ENCODE measurements around the gene ARPC2.
"Not testable (repeated sequence)": the region's sequence is repeated elsewhere in the genome, so short reads cannot be mapped to it uniquely, and the experiment has no call there.

ARPC2 gene

GRCh38 chr2:218216674-218217359 lies at the start of gene ARPC2:
TSS of gene ARPC2 (plus strand) at chr2:218217189. CDS start at chr2:218217471, 282 bp downstream.
- peak; percentile 95 to 97 for DNase-seq

DNA sequence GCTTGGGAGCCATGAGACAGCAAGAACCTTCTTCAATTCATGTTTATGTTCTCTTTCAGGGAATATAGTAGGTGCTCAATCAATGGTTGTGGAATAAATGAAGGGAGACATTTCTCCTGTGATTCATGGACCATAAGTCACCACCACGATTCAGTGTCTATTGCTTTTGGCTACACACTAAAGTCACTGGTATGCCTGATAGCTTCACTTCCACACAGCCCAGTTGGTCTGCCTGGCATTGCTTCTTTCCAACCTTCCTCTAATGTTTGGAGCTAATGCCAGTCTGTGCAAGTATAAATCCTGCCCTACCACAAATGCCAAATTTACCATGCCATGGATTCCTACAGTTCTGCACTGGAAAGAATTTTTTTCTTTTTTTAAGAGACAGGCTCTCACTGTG lies 49.0 kb upstream of the ARPC2 start:
- no peak for DNase-seq

GRCh38 chr2:218168635-218169462 lies 48.1 kb upstream of the ARPC2 start:
- peak in 1 of 2 donors; percentile 71 for DNase-seq

DNA sequence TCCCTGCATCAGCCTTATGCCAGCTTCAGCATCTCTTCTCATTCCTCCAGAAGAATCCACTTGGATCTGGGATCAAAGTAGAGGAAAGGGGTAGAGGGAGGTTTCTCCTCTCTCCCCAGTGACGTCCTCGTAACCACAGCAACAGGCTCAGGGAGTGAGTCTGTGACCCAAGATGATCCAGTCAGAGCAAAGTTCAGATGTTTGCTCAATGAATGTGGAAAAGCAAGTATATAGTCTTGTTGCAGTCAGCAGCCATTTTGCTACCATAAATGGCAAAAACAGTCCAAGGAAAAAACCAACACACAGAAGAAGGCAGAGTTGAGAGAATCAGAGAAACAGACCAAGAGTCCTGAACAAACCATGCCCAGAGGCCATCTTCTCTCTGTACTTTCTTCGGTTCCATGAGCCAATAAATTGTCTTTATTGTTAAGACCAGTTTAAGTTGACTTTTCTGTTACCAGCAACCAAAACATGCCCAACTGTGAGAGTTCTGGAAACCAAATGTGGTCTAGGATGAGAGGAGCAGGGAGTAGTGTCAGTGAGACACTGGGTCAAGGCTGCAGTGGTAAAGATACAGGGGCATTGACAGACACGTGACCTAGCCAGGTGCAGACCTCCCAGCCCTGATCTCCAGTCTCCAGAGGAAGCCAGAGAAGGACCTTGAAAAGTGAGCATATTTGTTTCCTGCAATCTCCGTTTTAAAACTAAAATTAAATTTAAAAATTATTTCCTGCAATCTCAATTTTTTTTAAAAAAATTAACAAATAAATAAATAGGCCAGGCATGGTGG lies 47.0 kb upstream of the ARPC2 start:
- DNase-seq = no peak

- not testable (repeated sequence) for DNase-seq
Measured at GRCh38 chr2:218171744-218172143, 45.2 kb upstream of the ARPC2 start.

DNA sequence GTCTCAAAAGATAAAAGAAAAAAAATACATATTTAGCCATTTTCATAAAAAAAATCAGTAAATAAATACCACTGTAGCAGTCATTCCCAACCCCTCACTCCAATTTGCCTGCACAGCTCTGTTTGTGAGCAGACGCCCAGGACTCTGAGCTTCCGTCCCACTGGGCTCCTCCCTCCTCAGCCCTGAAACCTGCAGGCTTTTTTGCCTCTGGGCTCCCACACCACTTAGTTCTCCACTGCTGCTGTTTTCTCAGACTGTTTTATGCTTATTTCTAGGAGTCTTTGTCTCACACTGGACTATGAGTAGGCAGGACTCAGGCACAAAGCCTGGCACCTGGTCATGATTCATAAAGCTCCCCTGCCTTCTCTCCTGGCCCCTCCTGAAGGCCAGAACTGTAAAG lies 44.1 kb upstream of the ARPC2 start:
- DNase-seq = no peak

- DNase-seq = no peak
Measured at GRCh38 chr2:218179782-218180181, 37.2 kb upstream of the ARPC2 start.

DNA sequence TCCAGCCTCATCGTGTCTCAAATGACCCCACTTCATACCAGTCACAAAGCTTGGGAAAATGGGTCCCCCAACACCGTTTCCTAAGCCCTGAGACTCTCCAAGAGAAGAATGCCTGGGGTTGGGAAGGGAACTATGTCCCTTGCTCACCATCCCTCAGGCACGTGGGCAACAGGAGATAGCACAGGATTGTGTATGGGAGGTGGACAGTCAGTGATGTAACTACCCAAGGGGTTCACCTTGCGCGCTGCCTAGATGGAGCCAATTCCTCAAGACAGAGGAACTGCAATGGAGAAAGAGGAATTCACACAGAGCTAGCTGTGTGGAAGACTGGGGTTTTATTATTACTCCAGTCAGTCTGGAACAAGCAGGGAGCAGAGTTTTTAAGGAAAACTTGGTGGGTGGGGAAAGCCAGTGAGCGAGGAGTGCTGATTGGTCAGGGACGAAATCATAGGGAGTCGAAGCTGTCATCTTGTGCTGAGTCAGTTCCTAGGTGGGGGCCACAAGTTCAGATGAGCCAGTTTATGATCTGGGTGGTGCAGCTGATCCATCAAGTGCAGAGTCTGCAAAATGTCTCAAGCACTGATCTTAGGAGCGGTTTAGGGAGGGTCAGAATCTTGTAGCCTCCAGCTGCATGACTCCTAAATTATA lies 36.4 kb upstream of the ARPC2 start:
- no peak for DNase-seq

GRCh38 chr2:218184331-218184730 lies 32.7 kb upstream of the ARPC2 start:
- DNase-seq = no peak

- peak; percentile 69 to 84 for DNase-seq
Measured at GRCh38 chr2:218186355-218186766, 30.6 kb upstream of the ARPC2 start.

GRCh38 chr2:218186876-218187275 lies 30.1 kb upstream of the ARPC2 start:
- DNase-seq = no peak

DNA sequence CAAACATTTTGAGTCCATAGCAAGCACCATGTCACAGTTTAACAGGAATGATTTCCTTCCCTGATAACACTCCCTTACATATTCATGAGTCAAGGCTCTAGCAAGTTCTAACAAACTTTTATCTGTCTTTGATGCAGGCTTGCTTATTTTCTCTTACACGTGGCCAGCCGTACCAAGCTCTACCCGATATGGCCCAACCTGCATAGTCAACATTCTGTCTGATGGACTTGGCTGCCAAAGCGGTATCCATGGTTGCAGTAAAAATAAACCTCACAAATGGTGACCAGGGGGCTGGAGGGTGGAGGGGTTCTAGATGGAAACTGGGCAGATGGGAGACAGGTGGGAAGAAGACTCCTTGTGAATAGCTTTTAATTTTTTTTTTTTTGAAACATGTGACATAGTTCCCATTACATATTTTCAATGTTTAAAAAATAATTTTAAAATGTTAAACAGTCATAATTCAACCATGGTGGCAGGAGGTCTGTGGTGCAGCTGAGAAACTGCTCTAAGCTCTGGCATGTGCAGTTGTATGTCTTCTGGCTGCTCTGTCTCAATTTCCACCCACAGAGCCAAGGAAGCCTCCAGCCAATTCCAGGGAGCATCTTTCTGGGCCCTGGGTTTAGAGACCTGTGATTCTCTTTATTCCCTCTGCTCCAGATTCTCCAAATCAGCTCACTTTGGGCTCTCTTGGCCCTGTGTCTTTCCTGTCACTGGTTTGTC lies 29.5 kb upstream of the ARPC2 start:
- no peak for DNase-seq

DNA sequence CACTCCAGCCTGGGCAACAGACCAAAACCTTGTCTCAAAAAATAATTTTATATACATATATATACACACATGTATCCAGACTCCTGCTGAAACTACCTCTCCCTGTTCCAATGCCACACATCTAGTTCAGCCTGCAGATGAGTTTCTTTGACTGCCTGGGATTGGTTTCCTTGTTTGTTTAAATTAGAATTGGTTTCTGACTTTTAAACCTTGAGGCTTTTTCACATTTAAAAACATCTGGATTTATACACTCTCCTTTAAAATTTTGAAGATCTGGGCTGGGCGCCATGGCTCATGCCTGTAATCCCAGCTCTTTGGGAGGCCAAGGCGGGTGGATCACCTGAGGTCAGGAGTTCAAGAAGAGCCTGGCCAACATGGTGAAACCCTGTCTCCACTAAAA lies 28.5 kb upstream of the ARPC2 start:
- DNase-seq = no peak

DNA sequence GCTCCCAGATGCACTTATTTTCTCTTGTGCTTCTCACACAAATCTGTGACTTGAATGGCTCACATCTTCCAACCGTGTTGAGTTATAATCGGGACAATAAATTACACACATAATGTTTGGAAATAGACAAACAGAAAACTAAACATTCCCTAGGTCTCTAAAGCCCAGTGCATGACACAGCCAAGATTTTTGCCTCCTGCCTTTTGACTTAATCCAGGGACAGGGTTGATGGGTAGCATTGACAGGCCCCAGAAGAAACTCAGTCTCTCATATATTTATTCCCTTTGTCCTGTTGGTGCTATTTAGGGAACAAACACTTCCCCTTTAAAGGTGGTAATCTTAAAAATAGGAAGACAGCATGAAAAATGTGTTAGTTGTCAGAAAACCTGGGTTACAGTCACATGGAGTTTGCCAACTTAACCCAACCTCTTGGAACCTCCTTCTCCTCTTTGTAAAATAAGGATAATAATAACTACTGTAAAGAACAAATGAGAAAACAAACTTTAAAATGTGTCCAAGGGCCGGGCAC lies 24.0 kb upstream of the ARPC2 start:
- DNase-seq = no peak

DNA sequence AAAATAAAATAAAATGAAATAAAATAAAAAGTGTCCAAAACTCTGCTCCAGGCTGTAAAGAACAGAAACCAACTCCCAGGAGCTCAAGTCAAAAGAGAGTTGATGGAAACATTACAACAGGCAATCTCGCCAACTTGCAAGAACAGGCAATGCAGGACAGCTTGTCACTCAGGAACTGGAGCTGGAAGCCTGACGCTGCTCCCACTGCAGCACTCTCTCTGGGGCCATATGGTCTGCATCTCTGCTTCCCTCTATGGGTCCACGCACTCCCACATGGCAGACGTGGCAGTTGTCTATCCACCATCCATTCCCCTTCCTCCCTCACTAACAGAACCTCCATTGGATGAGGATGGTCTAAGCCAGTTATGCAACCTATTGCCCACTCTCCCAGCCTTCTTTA lies 23.3 kb upstream of the ARPC2 start:
- DNase-seq = no peak

- DNase-seq = no peak
Measured at GRCh38 chr2:218194880-218195279, 22.1 kb upstream of the ARPC2 start.

DNA sequence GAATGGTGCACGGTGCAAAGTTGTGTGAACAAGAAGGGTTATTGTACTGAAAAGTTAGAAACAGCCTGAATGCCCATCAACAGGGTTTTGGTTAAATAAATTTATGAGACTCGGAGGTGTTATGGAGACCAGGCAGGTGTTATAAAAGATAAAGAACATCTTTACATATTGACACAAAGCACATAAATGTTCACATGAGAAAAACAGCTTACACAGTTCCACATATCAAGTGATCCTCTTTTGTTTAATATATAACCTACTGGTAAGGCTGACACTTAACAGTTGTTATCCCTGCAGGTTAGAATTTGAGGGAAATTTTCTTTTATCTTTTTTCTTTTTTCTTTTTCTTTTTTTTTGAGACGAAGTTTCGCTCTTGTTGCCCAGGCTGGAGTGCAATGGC lies 20.0 kb upstream of the ARPC2 start:
- no peak for DNase-seq

- no peak for DNase-seq
Measured at GRCh38 chr2:218202266-218202665, 14.7 kb upstream of the ARPC2 start.

DNA sequence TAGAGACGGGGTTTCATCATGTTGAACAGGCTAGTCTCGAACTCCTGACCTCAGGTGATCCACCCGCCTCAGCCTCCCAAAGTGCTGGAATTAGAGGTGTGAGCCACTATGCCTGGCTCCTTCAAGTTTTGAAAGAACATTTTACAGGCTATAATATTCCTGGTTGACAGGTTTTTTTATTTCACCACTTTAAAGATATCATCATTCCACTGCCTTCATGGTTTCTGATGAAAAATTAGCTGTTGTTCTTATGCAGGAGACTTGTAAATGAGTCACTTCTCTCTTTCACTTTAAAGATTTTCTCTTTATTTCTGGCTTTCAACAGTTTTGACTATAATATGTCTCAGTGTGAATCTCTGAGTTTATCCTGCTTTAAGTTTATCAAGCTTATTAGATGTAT lies 7.9 kb upstream of the ARPC2 start:
- DNase-seq = no peak

DNA sequence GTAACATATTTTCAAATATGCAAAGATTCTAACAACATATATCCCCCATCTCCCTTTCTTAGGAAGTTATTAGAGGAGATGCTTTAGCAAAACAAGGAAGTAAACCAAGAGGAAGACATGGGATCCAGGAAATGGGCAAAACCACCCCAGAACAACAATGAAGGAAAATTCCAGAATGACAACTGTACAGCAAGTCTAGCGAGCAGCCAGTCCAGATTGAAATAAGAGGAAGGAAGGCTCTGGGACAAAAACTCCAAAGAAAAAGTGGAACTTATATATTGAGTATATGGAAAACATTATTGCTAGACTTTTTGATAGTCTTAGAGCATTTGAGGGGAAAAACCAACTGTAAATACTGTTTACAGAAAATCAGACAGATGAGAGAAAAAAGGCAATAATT lies 2.9 kb upstream of the ARPC2 start:
- DNase-seq = peak; percentile 76 to 89

DNA sequence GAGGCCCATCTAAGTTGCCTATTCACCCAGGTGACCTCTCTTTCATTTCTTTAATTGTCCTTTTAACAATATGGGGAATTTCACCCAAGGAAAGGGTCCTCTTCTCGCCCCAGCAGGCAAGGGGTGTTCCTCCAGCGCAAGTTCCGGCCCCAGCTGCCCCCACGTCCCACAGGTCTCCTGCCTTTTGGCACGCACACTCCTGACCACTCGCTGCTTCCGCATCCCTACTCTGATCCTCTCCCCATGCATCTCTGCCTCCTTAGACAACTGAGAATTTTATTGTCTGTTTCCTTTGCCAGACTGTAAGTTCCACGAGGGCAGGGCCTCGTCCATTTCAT lies 684 bp upstream of the ARPC2 start:
- no peak for DNase-seq
